ENCODE results near the gene ZCWPW1. TPM values are rescaled to one million over a fixed set of nuclear protein-coding genes. Genes with fewer than 3 reads are reported as not detected.

Gene ZCWPW1
- total RNA-seq (2021) (0.45 and 1.1 TPM in 2 replicates), Bru-seq, nascent RNA (percentile 33 among the genes with signal in this experiment), BruChase-seq, experiment 1, labeled RNA remaining after a 2-hour chase (percentile 24 among the genes with signal in this experiment), BruChase-seq, experiment 2, labeled RNA remaining after a 6-hour chase (percentile 34 among the genes with signal in this experiment)
- long read RNA-seq, partial matches to known transcripts: 0 of 1 reads
- long read RNA-seq, other reads (novel, unspliced or antisense): 1 of 1 reads

- peak; percentile 98 for DNase-seq (ENCODE audit: low spot score)
- Histone ChIP-seq H3K4me3 (ENCODE audit: low read depth, low read length, poor library complexity, severe bottlenecking) (peak within 1 kb of the TSS; percentile 93), H3K9me3 (ENCODE audit: low read depth, low read length, poor library complexity, severe bottlenecking) (peaks cover 4% of the 10 kb centered on the region), H3K27ac (ENCODE audit: low read depth, low read length, poor library complexity, severe bottlenecking) (peak within 1 kb of the TSS; percentile 99), H3K4me1 (ENCODE audit: insufficient read depth, low read length, poor library complexity, severe bottlenecking) (peaks cover 23% of the 10 kb centered on the region), H3K27me3 (replicated peaks; ENCODE audit: insufficient read depth, low read depth, low read length, poor library complexity) (no peaks in the 10 kb centered on the region), H3K36me3 (ENCODE audit: insufficient read depth, low read length, poor library complexity, severe bottlenecking) (peaks cover 25% of the 10 kb centered on the region)
- ChIA-PET CTCF (interaction anchor here (1.3 kb wide), 1 partner anchor 435 kb away, joined by 3 read pairs; no protein-coding TSS in a partner anchor), POLR2A (ENCODE audit: low non-redundant PET) (interaction anchor here (0.5 to 1.0 kb wide), 6 partner anchors 10 to 990 kb away, joined by 3 to 5 read pairs (median 3); partner anchors contain the start of genes CPSF4 and PTCD1)
- no peak for TF ChIP-seq EZH2 (IDR thresholded peaks at IDR 0.05; ENCODE audit: borderline replicate concordance, low read depth, low read length, poor library complexity, severe bottlenecking)
- no peak for TF ChIP-seq CTCF (conservative IDR thresholded peaks at IDR 0.05; ENCODE audit: low read depth, low read length)
- TSS peak; percentile 53 for BruUV-seq (replicated peaks)
- intact Hi-C loops (cut with micrococcal nuclease; ENCODE audit: unreplicated experiment): no loop called here
Measured at GRCh38 chr7:100428199-100428966, at the start of gene ZCWPW1. ZCWPW1 (minus strand) TSS chr7:100428703; CDS start chr7:100420649, 8,054 bp downstream.

- ChIA-PET POLR2A (ENCODE audit: low non-redundant PET) (no interaction called here), CTCF (interaction anchor here (0.7 kb wide), 1 partner anchor 31 kb away, joined by 6 read pairs; no protein-coding TSS in a partner anchor)
- intact Hi-C loops (cut with micrococcal nuclease; ENCODE audit: unreplicated experiment): loop anchor here (2.0 to 5.0 kb wide), 2 partner anchors 61 to 194 kb away; partner anchors contain the start of genes AGFG2 and GNB2
Measured at GRCh38 chr7:100477871-100478267, 49.4 kb upstream of the ZCWPW1 start.

More at GRCh38 chr7:100477871-100478267, 49.4 kb upstream of the ZCWPW1 start:
- H3K27ac ChIP-seq (ENCODE audit: low read depth, low read length, poor library complexity, severe bottlenecking): peak overlapping the region; percentile 81
- H3K27me3 ChIP-seq (replicated peaks; ENCODE audit: insufficient read depth, low read depth, low read length, poor library complexity): no peaks in the 10 kb centered on the region
- no peaks in the 10 kb centered on the region for H3K9me3 ChIP-seq (ENCODE audit: low read depth, low read length, poor library complexity, severe bottlenecking)
- TF ChIP-seq CTCF (conservative IDR thresholded peaks at IDR 0.05; ENCODE audit: low read depth, low read length) (no peak), EZH2 (IDR thresholded peaks at IDR 0.05; ENCODE audit: borderline replicate concordance, low read depth, low read length, poor library complexity, severe bottlenecking) (no peak)
- peak overlapping the region; percentile 87 for H3K4me3 ChIP-seq (ENCODE audit: low read depth, low read length, poor library complexity, severe bottlenecking)
- peaks cover 39% of the 10 kb centered on the region for H3K4me1 ChIP-seq (ENCODE audit: insufficient read depth, low read length, poor library complexity, severe bottlenecking)
- no peak for DNase-seq (ENCODE audit: low spot score)
- BruUV-seq (replicated peaks): no TSS peak
- peaks cover 9% of the 10 kb centered on the region for H3K36me3 ChIP-seq (ENCODE audit: insufficient read depth, low read length, poor library complexity, severe bottlenecking)

Measured in A673 (cell line).